Measurements from ENCODE around the gene DCDC2C.

DCDC2C gene

DNA sequence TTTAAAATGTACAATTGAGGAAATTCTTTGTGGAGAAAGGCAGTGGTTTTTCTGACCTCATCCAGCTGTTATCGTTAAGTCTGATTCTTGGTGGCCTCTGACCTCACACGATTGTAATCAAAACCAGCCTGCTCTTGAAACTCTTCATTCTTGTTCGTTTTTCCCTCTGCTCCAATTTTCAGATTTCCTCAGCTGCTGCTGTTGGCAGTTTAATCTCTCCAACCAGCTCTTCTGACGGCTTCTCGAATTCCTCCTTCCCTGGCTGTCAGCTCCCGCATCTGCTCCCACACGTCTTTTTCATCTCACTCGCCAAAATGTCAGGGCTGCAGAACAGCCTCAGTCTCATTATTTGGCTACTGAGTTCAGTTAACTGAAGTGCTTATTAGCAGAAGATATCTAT, 136.1 kb downstream of the DCDC2C start:
- no peak for DNase-seq

DNA sequence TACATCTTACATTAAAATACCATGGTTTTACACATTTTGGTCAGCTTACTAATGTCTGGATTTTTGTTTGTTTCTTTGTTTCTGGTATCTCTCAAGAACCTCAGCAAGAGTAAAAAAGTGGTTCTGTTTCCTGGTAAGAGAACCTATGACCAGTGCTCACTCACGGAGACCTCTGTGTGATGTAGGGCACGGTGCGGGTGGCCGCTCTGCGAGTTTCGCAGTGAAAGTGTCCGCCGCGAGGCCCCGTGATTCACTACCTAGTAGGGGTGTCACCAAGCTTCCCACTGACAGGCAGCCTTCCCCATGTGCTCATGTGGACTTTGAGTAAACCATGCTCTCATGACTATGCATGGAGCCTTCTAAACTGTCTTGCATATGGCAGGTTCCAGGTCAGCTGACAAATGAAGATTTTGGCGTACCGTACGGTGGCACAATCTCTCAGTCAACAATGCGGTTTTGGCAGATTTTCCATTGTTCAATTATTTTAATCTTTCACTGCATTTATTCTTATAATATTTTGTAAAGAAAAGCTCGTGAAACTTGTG, 137.3 kb downstream of the DCDC2C start:
- no peak for DNase-seq

DNA sequence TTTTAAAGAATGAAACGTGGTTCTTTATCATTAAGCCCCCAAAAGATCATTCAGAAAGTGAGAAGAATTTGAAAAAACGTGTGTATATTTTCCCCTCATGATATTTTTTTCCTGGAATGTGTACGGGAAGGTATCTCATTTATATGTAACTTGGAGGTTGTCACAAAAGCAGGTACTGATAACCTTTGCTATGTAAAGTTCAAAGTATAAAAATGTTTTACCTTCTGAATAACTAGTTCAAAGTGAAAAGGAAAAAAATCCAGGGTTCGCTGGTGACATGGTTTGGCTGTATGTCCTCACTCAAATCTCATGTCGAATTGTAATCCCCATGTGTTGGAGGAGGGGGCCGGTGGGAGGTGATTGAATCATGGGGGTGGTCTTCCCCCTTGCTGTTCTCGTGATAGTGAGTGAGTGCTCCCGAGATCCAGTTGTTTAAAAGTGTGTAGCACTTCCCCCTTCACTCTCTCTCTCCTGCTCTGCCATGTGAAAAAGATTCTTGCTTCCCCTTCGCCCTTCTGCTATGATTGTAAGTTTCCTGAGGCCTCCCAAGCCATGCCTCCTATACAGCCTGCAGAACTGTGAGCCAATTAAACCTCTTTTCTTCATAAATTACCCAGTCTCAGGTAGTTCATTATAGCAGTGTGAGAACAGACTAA, 144.2 kb downstream of the DCDC2C start:
- DNase-seq: no peak

DNA sequence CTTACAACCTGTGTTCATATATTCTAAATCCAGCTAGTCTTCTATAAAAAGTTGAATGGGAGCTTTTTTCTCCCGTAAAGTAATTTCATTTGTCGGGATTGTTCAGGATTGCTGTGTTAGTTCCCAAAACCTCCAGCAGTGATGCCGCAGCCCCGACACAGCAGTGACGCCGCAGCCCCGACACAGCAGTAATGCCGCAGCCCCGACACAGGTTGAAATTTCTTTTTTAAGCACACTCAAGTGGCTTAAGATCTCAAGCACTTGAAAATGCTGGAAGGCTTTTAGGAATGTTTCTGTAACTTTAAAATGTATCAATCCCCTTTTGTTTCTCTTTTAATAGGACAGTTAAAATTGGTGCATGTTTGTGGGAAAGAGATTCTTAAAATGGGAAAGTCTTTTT, 145.4 kb downstream of the DCDC2C start:
- DNase-seq: no peak

DNA sequence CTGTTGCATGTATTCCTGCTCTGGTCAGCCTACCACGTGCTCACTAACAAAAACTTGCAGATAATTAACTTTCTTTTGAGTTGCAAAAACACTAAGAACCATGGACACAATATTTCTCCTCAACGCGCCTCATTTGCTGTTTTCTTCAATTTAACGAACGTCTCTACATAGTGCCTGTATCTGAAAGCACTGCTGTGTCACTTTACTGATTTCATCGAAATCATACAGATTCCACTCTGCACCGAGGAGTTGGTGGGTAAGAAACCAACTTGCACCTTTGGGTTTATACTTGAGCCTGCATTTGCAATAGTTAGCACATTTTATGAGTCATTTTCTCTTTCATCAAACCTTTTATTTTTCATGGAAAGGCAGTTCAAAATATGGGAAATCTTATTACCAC, 145.8 kb downstream of the DCDC2C start:
- no peak for DNase-seq

DNA sequence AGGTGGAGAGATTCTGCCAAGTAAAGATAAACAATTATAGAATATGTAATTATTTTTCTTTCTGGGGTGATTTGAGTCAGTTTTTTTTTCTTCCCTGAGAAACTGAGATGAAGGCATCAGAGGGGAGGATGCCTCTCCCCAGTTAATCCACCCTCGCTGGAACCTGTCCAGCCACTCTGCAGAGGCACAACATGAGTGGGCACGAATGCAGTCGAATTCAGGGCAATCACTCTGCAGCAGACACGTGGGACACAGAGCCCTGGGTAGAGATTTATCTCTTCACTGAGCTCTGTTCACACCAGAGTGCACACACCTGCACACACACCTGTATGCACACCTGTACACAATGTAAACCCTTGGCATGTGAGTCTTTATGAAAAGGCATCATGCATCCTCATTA, 154.2 kb downstream of the DCDC2C start:
- DNase-seq: no peak

DNA sequence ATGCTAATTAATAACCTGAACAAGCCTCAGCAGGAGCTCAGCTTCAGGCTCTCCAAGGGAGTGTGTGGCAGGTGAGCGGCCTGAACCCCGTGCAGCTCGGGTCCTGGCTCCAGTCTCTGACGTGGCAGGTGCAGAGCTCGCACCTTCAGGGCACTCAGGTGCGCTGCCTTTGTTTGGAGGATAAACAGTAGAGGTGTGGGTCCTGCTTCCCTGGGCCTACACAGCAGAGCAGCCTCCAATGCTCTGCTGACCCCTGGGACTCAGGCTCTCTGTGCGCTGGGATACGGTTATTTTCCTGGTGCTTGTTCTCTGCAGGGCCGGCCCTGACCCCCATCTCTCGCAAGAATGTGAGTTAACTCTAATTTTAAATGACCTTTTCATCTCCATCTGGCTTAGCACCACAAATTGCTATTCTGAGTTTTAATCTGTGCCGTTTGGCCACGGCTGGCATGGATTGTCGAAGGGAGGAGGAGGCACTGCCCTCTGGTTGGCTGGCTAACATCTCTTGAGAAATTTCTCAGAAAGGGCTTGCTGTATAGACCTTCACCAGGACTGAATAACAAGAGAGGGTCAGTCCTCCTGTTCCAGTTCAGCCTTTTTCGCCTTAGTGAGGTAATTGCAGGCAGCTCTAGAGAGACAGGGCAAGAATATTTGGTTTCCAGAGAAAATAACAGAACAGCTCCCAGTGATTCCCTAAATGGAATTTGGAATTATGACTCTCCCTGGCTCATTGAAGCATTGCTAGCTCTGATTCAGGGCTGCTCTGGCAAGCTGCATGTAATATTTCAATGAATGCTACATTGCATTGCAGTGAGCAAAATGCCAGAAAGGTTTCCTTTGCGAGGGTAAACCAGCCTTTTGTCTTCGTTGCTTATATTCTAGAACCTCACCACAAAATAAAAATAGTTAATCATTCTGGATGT, 161.8 kb downstream of the DCDC2C start:
- no peak for DNase-seq

DNA sequence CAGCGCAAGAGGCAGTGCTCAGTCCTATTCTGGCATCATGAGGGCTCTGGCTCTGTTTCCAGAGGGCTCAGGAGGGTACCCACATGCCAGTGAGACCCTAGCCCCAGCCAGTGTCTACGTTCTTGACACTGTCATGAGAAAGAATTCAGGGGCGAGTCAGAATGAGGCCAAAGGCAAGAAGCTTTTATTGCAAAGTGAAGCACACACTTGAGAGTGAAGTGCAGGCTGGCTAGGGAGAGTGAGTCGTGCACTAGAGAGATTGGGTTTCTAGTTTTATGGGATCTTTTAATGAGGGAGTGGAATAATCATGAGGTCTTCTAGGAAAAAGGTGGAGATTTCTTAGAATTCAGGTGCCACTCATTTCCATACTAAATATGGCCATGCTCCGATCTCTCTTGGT, 164.1 kb downstream of the DCDC2C start:
- no peak for DNase-seq

DNA sequence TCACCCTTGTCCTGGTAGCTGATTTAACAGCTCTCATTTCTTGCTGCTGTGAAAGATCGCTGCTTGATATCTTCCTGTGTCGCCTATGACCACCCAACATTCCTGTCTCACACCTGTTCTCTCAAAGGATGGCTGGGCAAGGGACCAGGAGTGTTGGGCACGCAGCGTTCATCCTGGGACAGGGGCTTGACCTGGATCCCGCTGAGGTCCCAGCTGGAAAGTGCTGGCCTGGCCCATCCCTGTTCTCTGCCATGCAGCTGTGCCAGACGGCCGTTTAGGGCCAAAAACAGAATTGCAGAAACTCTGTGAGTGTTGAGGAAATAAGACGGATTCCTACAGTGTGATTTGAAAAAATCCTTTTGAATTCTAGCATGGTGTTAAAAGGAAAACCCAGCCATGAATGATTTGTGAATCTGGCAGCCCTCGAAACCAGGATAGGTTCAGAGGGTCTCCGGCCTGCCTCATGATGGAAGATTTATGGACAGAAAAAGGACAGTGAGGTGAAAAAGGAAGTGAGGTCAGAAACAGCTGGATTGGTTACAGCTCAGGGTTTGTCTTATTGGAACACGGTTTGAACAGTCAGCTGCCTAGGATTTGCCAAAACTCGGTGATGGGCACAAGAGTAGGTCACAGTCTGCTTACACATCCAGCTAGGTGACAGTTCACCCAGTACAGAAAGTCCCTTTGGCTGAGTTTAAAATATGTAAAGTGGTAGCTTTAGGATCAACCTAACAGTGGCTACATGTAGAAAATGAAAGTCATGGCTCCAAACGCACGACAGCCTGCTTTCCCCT, 164.8 kb downstream of the DCDC2C start:
- DNase-seq: no peak

DNA sequence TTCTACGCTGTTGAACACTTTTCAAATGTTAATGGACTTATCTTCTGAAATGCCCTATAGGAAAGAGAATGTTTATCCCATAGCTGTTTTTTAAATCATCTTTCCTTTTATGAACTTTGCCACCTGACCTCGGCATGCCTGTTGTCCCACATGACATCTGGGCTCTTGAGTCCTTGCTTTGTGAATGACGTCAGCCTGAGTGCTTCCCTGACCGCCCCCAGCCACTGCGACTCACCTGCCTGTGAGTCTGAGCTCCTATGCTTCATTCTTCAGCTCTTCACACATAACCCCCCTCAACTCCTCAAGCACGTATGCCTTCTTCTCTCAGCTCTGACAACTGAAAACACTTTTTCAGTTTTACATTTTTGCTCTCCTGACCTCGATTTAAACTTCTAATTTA, 166.8 kb downstream of the DCDC2C start:
- no peak for DNase-seq

DNA sequence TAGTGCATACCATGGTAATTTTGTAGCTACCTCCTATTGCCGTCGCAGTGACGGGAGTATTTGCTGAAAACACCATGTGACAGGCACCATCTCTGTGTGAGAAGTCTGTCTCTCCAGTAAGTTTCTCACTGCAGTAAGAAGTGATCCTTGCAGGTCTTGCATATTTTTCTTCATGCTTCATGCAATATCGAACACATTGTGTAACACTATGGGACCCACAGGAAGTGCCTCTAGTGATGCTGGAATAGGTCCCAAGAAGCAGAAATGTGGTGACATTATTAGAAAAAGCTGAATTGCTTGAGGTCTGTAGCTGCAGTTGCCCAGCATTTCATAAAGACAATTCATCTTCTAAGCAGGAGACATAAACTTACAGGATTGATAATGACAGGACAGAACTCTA, 167.6 kb downstream of the DCDC2C start:
- DNase-seq: no peak

DNA sequence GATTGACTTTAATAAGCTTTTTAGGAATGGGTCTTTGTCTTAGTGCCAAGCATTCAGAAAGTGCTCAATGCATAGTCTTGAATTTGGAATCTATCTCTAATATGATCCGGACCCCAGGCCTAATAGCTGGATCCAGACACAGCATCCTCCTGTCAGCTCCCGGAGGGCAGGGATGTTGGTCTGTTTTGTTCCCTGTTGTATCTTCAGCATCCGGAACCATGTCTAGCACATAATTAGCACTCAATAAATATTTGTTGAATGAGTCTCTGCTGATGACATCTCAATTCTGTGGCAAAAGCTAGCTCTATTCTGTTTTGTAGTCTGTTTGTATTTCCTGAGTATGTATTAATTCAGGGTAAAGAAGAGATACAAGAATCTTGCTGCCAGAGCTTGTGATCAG, 169.1 kb downstream of the DCDC2C start:
- no peak for DNase-seq

DNA sequence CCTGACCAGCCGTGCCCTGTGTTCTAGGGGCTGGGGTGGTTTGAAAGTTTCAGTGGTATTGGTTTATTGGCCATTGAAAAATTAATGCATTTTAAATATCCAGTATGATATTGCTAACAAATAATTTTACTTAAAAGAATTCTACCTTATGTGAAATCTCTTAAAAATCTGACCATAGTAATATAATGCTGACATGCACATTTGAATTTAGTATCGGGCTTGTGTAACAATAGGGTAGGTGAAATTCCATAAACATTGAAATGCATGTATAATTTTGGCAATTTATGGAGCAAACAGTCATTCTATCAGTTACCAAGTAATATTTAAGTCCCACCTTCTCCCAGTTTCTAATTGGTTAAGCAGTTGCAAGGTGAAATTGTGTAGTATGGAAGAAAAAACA, 170.5 kb downstream of the DCDC2C start:
- no peak for DNase-seq

DNA sequence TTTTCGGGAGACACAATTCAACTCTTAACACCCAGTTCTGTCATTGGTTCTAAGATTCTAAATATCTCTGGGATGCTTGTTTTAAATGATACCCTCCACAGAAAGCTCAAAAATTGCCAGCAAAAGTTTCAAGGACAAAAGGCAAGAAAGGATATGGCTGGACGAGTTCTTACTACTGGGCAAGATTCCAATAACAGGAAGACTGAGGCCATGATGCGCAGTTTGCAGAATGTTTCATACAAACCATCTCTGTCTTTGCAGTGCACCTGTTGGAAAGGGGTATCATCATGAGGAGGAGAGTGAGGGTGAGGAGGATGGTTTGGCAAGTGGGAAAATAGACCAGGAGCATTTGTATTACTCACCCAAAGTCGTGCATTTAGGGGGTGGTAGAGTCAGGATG, 172.8 kb downstream of the DCDC2C start:
- no peak for DNase-seq

DNA sequence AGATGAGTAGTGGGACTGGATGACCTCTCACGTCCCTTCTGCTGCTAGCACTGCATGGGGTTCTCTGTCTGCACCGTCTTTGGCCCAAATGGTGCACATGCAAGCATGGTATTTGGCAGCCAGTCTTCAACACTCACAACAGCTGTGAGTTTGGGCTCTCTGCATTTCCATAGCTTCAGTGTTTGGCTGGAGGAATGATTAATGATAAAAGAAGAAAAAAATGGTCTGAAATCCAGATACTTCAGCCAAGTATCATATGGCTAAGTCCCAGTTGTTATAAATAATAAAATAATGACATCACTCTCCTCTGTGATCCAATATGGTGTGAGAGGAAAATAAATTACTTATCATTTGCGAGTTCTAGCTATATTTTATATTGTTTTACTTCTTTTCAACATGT, 173.3 kb downstream of the DCDC2C start:
- no peak for DNase-seq

DNA sequence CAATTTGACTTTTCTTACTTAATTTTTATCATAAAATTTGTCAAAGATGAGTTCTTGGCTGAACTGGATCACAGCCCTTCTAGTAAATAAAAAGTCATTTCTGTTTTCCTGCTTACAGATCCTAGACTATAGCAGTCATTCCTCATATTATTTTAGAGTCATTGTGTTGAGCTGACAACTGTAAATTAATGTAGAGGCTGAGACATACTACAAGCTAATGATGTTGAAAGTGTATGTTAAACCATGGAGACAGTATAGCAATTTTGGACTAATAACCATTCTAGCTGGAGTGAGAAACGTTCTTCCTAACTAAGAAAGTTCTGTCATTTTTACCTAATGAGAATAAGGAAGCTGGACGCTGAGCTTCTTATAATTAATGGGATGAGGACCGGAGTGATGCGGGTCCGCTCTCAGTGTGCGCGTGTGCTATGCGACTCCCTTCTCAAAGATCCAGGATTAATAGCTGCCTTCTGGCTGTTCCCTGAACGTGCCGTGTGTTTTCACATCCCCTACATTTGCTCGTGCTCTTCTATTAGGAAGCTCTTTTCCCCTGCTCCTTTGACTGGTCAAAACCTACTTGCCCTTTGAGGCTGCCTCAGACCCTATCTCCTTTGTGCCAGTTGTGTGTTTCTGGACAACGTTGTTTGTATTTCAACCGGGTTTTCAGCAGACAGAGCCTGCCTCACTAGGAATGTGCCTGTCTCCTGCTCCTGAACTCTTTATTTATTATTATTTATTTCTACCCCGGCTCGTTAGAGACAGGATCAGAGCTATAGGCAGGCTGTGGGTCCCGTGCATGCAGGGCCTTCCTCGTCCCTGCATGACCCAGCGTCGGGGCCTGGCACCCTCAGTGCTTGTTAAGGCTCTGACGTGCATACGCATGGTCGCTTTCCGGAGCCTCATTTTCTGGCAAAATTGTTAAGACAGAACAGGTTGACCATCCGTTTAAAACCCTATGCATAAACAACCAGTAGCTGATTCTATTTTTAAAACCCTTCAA, 182.6 kb downstream of the DCDC2C start:
- no peak for DNase-seq

DNA sequence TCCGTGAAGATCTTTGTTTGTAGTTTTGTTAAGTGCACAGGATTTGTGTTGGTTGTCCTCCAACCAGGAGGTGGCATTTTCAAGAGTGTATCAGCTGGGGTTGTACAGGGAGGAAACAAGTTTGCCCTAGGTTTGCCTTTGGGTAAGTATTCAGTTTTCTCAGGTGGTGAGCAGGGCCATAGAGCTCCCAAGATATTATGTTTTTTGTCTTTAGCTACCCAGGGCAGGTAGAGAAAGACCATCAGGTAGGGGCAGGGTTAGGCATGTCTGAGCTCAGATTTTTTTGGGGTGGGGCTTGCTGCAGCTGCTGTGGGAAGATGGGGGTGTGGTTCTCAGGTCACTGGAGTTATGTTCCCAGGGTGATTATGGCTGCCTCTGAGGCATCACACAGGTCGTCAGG, 191.6 kb downstream of the DCDC2C start:
- DNase-seq: no peak

All from CD4-positive, alpha-beta T cell treated with Interleukin-6 for 4 hours (primary cell).